Osteoblast (primary cell): ENCODE results near the gene PIP4K2C. TPM values are rescaled to one million over a fixed set of nuclear protein-coding genes. Genes with fewer than 3 reads are reported as not detected.
"Not testable (repeated sequence)": the region's sequence is repeated elsewhere in the genome, so short reads cannot be mapped to it uniquely, and the experiment has no call there.

Source experiments
- DNase-seq: peaks from one replicate; pipeline ENCODE4 v3.0.0; 2011; ENCODE audit warnings: low spot score, mixed read lengths; ENCODE audit not compliant: insufficient read length; ENCODE audit errors: missing footprints
- H2AFZ ChIP-seq: 2 replicates; pipeline ENCODE4 v1.6.0; 2011; ENCODE audit warnings: mild to moderate bottlenecking, low read length
- H3K27ac ChIP-seq: 2 replicates; pipeline ENCODE4 v1.5.1; 2011; ENCODE audit warnings: mild to moderate bottlenecking, low read depth, low read length, moderate library complexity
- H3K27me3 ChIP-seq: 2 replicates; pipeline ENCODE4 v1.6.0; 2012; ENCODE audit warnings: mild to moderate bottlenecking, control low read depth, inconsistent platforms, low read length, moderate library complexity; ENCODE audit not compliant: insufficient read depth
- H3K36me3 ChIP-seq: 2 replicates; pipeline ENCODE4 v1.5.1; 2011; ENCODE audit warnings: mild to moderate bottlenecking, low read length, control low read depth, moderate library complexity; ENCODE audit not compliant: insufficient read depth
- H3K4me1 ChIP-seq: 2 replicates; pipeline ENCODE4 v1.5.1; 2011; ENCODE audit warnings: mild to moderate bottlenecking, low read length, control low read depth, moderate library complexity; ENCODE audit not compliant: insufficient read depth
- H3K4me2 ChIP-seq: 2 replicates; pipeline ENCODE4 v1.6.0; 2011; ENCODE audit warnings: mild to moderate bottlenecking, low read length; ENCODE audit not compliant: insufficient read depth
- H3K4me3 ChIP-seq: fragments of 200-600 bp; sonication (generic); 3 replicates; pipeline ENCODE4 v1.5.1; 2012; ENCODE audit warnings: mild to moderate bottlenecking, low read length, inconsistent platforms; ENCODE audit not compliant: insufficient read depth
- H3K79me2 ChIP-seq: 2 replicates; pipeline ENCODE4 v1.6.0; 2012; ENCODE audit warnings: mild to moderate bottlenecking, low read length, control low read depth, inconsistent platforms; ENCODE audit not compliant: insufficient read depth
- H3K9me3 ChIP-seq: 2 replicates; pipeline ENCODE4 v1.5.1; 2011; ENCODE audit warnings: low read depth, low read length, control low read depth
- H4K20me1 ChIP-seq: 2 replicates; pipeline ENCODE4 v1.6.0; 2012; ENCODE audit warnings: mild to moderate bottlenecking, low read length, control low read depth; ENCODE audit not compliant: insufficient read depth
- CTCF ChIP-seq: IDR thresholded peaks from 2 replicates; pipeline ENCODE4 v1.5.1; 2011; ENCODE audit warnings: mild to moderate bottlenecking, low read depth, low read length, moderate library complexity; ENCODE audit errors: extremely low read depth
- total RNA-seq: library from RNA; depleted of rRNA; stranded (reverse); fragments of >200 nt; gene quantifications from 2 replicates; pipeline ENCODE4 v1.2.3, GENCODE V29; 2012

PIP4K2C gene
- total RNA-seq, 1 donor = 36.6 TPM

- Histone ChIP-seq H3K27me3 (peaks cover 29% of the 10 kb centered on the region), H3K4me1 (no peaks in the 10 kb centered on the region), H3K9me3 (no peaks in the 10 kb centered on the region), H3K36me3 (no peaks in the 10 kb centered on the region), H2AFZ (no peak overlapping the region), H4K20me1 (no peaks in the 10 kb centered on the region), H3K79me2 (no peaks in the 10 kb centered on the region), H3K4me3 (no peak overlapping the region), H3K4me2 (no peak overlapping the region), H3K27ac (no peak overlapping the region)
- peak; percentile 15 for DNase-seq
- no peak for TF ChIP-seq CTCF
Measured at GRCh38 chr12:57640175-57641042, 49.4 kb downstream of the PIP4K2C start.

GRCh38 chr12:57641699-57642442 lies 50.9 kb downstream of the PIP4K2C start:
- Histone ChIP-seq H3K4me3 (no peak overlapping the region), H3K4me2 (no peak overlapping the region), H3K27ac (no peak overlapping the region), H3K9me3 (no peaks in the 10 kb centered on the region), H4K20me1 (no peaks in the 10 kb centered on the region), H2AFZ (no peak overlapping the region), H3K79me2 (no peaks in the 10 kb centered on the region), H3K4me1 (no peaks in the 10 kb centered on the region), H3K27me3 (peaks cover 24% of the 10 kb centered on the region), H3K36me3 (no peaks in the 10 kb centered on the region)
- no peak for DNase-seq
- no peak for TF ChIP-seq CTCF

GRCh38 chr12:57645990-57646658 lies 55.1 kb downstream of the PIP4K2C start:
- H3K4me3 ChIP-seq, H3K9me3 ChIP-seq, H4K20me1 ChIP-seq, H3K27me3 ChIP-seq, H3K4me1 ChIP-seq, H3K27ac ChIP-seq, H3K79me2 ChIP-seq, H3K4me2 ChIP-seq, DNase-seq, H2AFZ ChIP-seq, H3K36me3 ChIP-seq: not testable (repeated sequence)

GRCh38 chr12:57646659-57647049 lies 55.7 kb downstream of the PIP4K2C start:
- H3K27me3 ChIP-seq, DNase-seq, H3K4me2 ChIP-seq, H3K27ac ChIP-seq, H3K79me2 ChIP-seq, H2AFZ ChIP-seq, H3K4me1 ChIP-seq, H4K20me1 ChIP-seq, H3K9me3 ChIP-seq, H3K4me3 ChIP-seq, H3K36me3 ChIP-seq: not testable (repeated sequence)

Other genes with a start within 250 kb of the PIP4K2C start
- 23.2 and 25.0 TPM in 2 replicates for gene R3HDM2, start 160.1 kb upstream of the PIP4K2C start, total RNA-seq
- gene INHBC, start 156.4 kb upstream of the PIP4K2C start, total RNA-seq = not detected in 2 replicates
- gene INHBE, start 135.9 kb upstream of the PIP4K2C start, total RNA-seq = 0.88 and 3.3 TPM in 2 replicates
- 0.29 and 0.36 TPM in 2 replicates for gene GLI1, start 131.4 kb upstream of the PIP4K2C start, total RNA-seq
- 0.29 and 0.36 TPM in 2 replicates for gene ARHGAP9, start 111.3 kb upstream of the PIP4K2C start, total RNA-seq
- gene MARS1, start 103.1 kb upstream of the PIP4K2C start, total RNA-seq = 171 and 187 TPM in 2 replicates
- 118 and 136 TPM in 2 replicates for gene DDIT3, start 70.7 kb upstream of the PIP4K2C start, total RNA-seq
- 5.0 and 5.8 TPM in 2 replicates for gene MBD6, start 68.4 kb upstream of the PIP4K2C start, total RNA-seq
- 123 and 129 TPM in 2 replicates for gene DCTN2, start 44.0 kb upstream of the PIP4K2C start, total RNA-seq
- gene KIF5A, start 41.1 kb upstream of the PIP4K2C start, total RNA-seq = 0.29 and 0.36 TPM in 2 replicates
- 17.1 and 21.4 TPM in 2 replicates for gene DTX3, start 13.6 kb downstream of the PIP4K2C start, total RNA-seq
- 20.6 and 23.9 TPM in 2 replicates for gene ARHGEF25, start 20.2 kb downstream of the PIP4K2C start, total RNA-seq
- 1.1 and 2.9 TPM in 2 replicates for gene B4GALNT1, start 42.0 kb downstream of the PIP4K2C start, total RNA-seq
- gene OS9, start 102.9 kb downstream of the PIP4K2C start, total RNA-seq = 152 and 211 TPM in 2 replicates
- gene AGAP2, start 147.6 kb downstream of the PIP4K2C start, total RNA-seq = 0.29 and 0.72 TPM in 2 replicates
- gene TSPAN31, start 153.8 kb downstream of the PIP4K2C start, total RNA-seq = 37.4 and 41.6 TPM in 2 replicates
- 275 and 293 TPM in 2 replicates for gene CDK4, start 161.1 kb downstream of the PIP4K2C start, total RNA-seq
- gene MARCHF9, start 163.9 kb downstream of the PIP4K2C start, total RNA-seq = 0.59 and 0.72 TPM in 2 replicates
- 0.29 and 0.36 TPM in 2 replicates for gene CYP27B1, start 175.9 kb downstream of the PIP4K2C start, total RNA-seq
- gene METTL1, start 180.9 kb downstream of the PIP4K2C start, total RNA-seq = 2.9 TPM in 2 replicates
- gene EEF1AKMT3, start 181.4 kb downstream of the PIP4K2C start, total RNA-seq = 8.3 and 8.8 TPM in 2 replicates
- 18.1 and 18.3 TPM in 2 replicates for gene TSFM, start 191.6 kb downstream of the PIP4K2C start, total RNA-seq
- gene AVIL, start 227.5 kb downstream of the PIP4K2C start, total RNA-seq = 5.4 and 7.1 TPM in 2 replicates